Measurements from ENCODE around the gene RPS6KA5. TPM values are rescaled to one million over a fixed set of nuclear protein-coding genes. Genes with fewer than 3 reads are reported as not detected.

RPS6KA5 gene
- total and polyA plus RNA-seq, 9 of the 15 experiments (the other 6 are each of a cell fraction or from before 2014, with no cell fraction given): 0.88 to 7.7 (median 4.7) TPM

- no peak for TF ChIP-seq ELF4 (CRISPR knock-in tag; IDR thresholded peaks at IDR 0.05)
- peak; percentile 61; the same call in 1 of the 2 replicates for TF ChIP-seq EP400 (IDR thresholded peaks at IDR 0.05)
- no peak for TF ChIP-seq HEY1 (CRISPR knock-in tag; IDR thresholded peaks at IDR 0.05; ENCODE audit: borderline replicate concordance)
- no peak for TF ChIP-seq CBFB (CRISPR knock-in tag; IDR thresholded peaks at IDR 0.05)
- TF ChIP-seq ADNP (tag; IDR thresholded peaks at IDR 0.05): no peak
- no peak for TF ChIP-seq ZNF511 (CRISPR knock-in tag; IDR thresholded peaks at IDR 0.05)
- no peak for TF ChIP-seq NR0B1 (IDR thresholded peaks at IDR 0.05; ENCODE audit: partially characterized antibody)
- TF ChIP-seq ZNF764 (CRISPR knock-in tag; IDR thresholded peaks at IDR 0.05; ENCODE audit: low read depth): no peak
- TF ChIP-seq HES1 (IDR thresholded peaks at IDR 0.05; ENCODE audit: low read depth): no peak
- TF ChIP-seq ATF7 (IDR thresholded peaks at IDR 0.05): no peak
- no peak for TF ChIP-seq FOXM1 (IDR thresholded peaks at IDR 0.05; ENCODE audit: low read depth)
- TF ChIP-seq FOXM1 (CRISPR knock-in tag; IDR thresholded peaks at IDR 0.05; ENCODE audit: low read depth): no peak
- TF ChIP-seq POLR3G (IDR thresholded peaks at IDR 0.05; ENCODE audit: extremely low read depth, insufficient read length, insufficient replicate concordance): no peak
- TF ChIP-seq, protein P1, sequence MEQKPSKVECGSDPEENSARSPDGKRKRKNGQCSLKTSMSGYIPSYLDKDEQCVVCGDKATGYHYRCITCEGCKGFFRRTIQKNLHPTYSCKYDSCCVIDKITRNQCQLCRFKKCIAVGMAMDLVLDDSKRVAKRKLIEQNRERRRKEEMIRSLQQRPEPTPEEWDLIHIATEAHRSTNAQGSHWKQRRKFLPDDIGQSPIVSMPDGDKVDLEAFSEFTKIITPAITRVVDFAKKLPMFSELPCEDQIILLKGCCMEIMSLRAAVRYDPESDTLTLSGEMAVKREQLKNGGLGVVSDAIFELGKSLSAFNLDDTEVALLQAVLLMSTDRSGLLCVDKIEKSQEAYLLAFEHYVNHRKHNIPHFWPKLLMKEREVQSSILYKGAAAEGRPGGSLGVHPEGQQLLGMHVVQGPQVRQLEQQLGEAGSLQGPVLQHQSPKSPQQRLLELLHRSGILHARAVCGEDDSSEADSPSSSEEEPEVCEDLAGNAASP (IDR thresholded peaks at IDR 0.05): no peak
- TF ChIP-seq SMAD1 (IDR thresholded peaks at IDR 0.05; ENCODE audit: low read depth, low read length, partially characterized antibody): no peak
- no peak for TF ChIP-seq MAFG (tag; conservative IDR thresholded peaks at IDR 0.05)
- no peak for TF ChIP-seq ZNF263 (CRISPR knock-in tag; IDR thresholded peaks at IDR 0.05; ENCODE audit: borderline replicate concordance)
- TF ChIP-seq RFX5 (IDR thresholded peaks at IDR 0.05; ENCODE audit: low read depth, low read length): no peak
- TF ChIP-seq, protein P2, sequence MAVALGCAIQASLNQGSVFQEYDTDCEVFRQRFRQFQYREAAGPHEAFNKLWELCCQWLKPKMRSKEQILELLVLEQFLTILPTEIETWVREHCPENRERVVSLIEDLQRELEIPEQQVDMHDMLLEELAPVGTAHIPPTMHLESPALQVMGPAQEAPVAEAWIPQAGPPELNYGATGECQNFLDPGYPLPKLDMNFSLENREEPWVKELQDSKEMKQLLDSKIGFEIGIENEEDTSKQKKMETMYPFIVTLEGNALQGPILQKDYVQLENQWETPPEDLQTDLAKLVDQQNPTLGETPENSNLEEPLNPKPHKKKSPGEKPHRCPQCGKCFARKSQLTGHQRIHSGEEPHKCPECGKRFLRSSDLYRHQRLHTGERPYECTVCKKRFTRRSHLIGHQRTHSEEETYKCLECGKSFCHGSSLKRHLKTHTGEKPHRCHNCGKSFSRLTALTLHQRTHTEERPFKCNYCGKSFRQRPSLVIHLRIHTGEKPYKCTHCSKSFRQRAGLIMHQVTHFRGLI (CRISPR knock-in tag; IDR thresholded peaks at IDR 0.05): no peak
- no peak for TF ChIP-seq EP300 (IDR thresholded peaks at IDR 0.05; ENCODE audit: low read length)
- TF ChIP-seq ZNF12 (CRISPR knock-in tag; IDR thresholded peaks at IDR 0.05): no peak
- TF ChIP-seq LEF1 (IDR thresholded peaks at IDR 0.05): no peak
- no peak for TF ChIP-seq POU5F1 (IDR thresholded peaks at IDR 0.05; ENCODE audit: borderline replicate concordance, low read depth, low read length, partially characterized antibody)
Measured at GRCh38 chr14:91061056-91061887, 831 bp upstream of the RPS6KA5 start (continued).
